ENCODE data around the gene ATP6V1A. TPM values are rescaled to one million over a fixed set of nuclear protein-coding genes. Genes with fewer than 3 reads are reported as not detected.

Gene ATP6V1A
- total RNA-seq, 1 donor from 2014 or later: 163 TPM

GRCh38 chr3:113745756-113746547 is 883 bp upstream of the ATP6V1A start, which contains the start of gene NAA50:
Gene NAA50, minus strand, starts transcription at chr3:113746249. Its CDS starts 300 bp downstream, at chr3:113745949.
- peak; percentile 96 to 98 for DNase-seq (ENCODE audit: low read depth in 2 of 2)

GRCh38 chr3:113747283-113748046 is 630 bp downstream of the ATP6V1A start:
- DNase-seq (ENCODE audit: low read depth in 2 of 2): peak; percentile 21 to 51

- no peak for DNase-seq (ENCODE audit: low read depth in 2 of 2)
These were observed 4.3 kb downstream of the ATP6V1A start for GRCh38 chr3:113751141-113751540.

- no peak for DNase-seq (ENCODE audit: low read depth in 2 of 2)
These were observed 6.6 kb downstream of the ATP6V1A start for GRCh38 chr3:113753376-113753985.

GRCh38 chr3:113754494-113755159 is 7.8 kb downstream of the ATP6V1A start:
- DNase-seq (ENCODE audit: low read depth in 2 of 2): peak in 1 of 2 donors; percentile 22

GRCh38 chr3:113758389-113759024 is 11.7 kb downstream of the ATP6V1A start:
- DNase-seq (ENCODE audit: low read depth in 2 of 2): no peak

GRCh38 chr3:113764698-113765097 is 17.9 kb downstream of the ATP6V1A start:
- DNase-seq (ENCODE audit: low read depth in 2 of 2): no peak

- peak; percentile 49 to 58 for DNase-seq (ENCODE audit: low read depth in 2 of 2)
These were observed 22.7 kb downstream of the ATP6V1A start for GRCh38 chr3:113769551-113769950.

- DNase-seq (ENCODE audit: low read depth in 2 of 2): no peak
These were observed 25.2 kb downstream of the ATP6V1A start for GRCh38 chr3:113771993-113772392.

GRCh38 chr3:113773381-113773780 is 26.5 kb downstream of the ATP6V1A start:
- peak in 1 of 2 donors; percentile 28 for DNase-seq (ENCODE audit: low read depth in 2 of 2)

GRCh38 chr3:113775516-113775915 is 28.7 kb downstream of the ATP6V1A start:
- no peak for DNase-seq (ENCODE audit: low read depth in 2 of 2)

GRCh38 chr3:113776564-113776963 is 29.7 kb downstream of the ATP6V1A start:
- no peak for DNase-seq (ENCODE audit: low read depth in 2 of 2)

GRCh38 chr3:113783463-113783862 is 36.6 kb downstream of the ATP6V1A start:
- DNase-seq (ENCODE audit: low read depth in 2 of 2): peak; percentile 92 to 93

- peak; percentile 71 to 87 for DNase-seq (ENCODE audit: low read depth in 2 of 2)
These were observed 37.1 kb downstream of the ATP6V1A start for GRCh38 chr3:113783980-113784379.

- no peak for DNase-seq (ENCODE audit: low read depth in 2 of 2)
These were observed 44.5 kb downstream of the ATP6V1A start for GRCh38 chr3:113791381-113791780.

- DNase-seq (ENCODE audit: low read depth in 2 of 2): no peak
These were observed 47.7 kb downstream of the ATP6V1A start for GRCh38 chr3:113794526-113794925.

- no peak for DNase-seq (ENCODE audit: low read depth in 2 of 2)
These were observed 48.9 kb downstream of the ATP6V1A start for GRCh38 chr3:113795693-113796092.

GRCh38 chr3:113802795-113803455 is 56.1 kb downstream of the ATP6V1A start:
- peak in 1 of 2 donors; percentile 10 for DNase-seq (ENCODE audit: low read depth in 2 of 2)

GRCh38 chr3:113804661-113805060 is 57.8 kb downstream of the ATP6V1A start:
- peak; percentile 50 to 62 for DNase-seq (ENCODE audit: low read depth in 2 of 2)

- no peak for DNase-seq (ENCODE audit: low read depth in 2 of 2)
These were observed 58.4 kb downstream of the ATP6V1A start for GRCh38 chr3:113805249-113805648.
